ENCODE data around the gene RAB17.

Gene RAB17

DNA sequence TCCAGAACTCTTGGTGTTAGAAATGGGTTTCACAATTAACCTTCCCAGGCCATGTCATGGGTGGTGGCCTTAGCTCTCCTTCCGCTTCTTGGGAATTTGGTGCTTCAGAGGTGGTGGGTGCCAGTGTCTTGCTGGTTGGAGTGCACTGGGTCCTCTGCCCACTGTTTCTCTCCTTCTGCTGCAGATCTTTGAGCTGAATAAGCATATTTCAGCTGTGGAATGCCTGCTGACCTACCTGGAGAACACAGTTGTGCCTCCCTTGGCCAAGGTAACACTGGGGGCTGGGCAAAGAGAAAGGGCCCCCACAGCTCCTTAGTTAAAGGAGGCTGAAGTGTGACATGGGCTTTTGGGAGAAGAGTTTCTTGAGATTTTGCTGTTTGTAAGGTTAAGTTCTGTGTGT lies 56.2 kb downstream of the RAB17 start:
- Histone ChIP-seq H3K4me2 (ENCODE audit: low read depth, low read length) (no peak overlapping the region), H3K79me2 (ENCODE audit: low read length) (no peaks in the 10 kb centered on the region), H3K36me3 (replicated peaks; ENCODE audit: insufficient read depth, low read length) (no peaks in the 10 kb centered on the region), H3K9me3 (replicated peaks; ENCODE audit: insufficient read depth, low read length) (no peaks in the 10 kb centered on the region), H3K27me3 (replicated peaks; ENCODE audit: insufficient read depth, low read length) (no peaks in the 10 kb centered on the region), H4K20me1 (ENCODE audit: insufficient read depth, low read length) (no peaks in the 10 kb centered on the region), H3K4me3 (ENCODE audit: low read length) (no peak overlapping the region), H3K27ac (ENCODE audit: low read length) (no peak overlapping the region), H3K9me2 (replicated peaks; ENCODE audit: insufficient read depth, low read length) (no peaks in the 10 kb centered on the region), H2AFZ (ENCODE audit: low read length) (no peak overlapping the region), H3F3A (ENCODE audit: insufficient read depth, low read length) (peaks cover 28% of the 10 kb centered on the region), H3K4me1 (ENCODE audit: low read length) (peaks cover 27% of the 10 kb centered on the region), H3K9ac (ENCODE audit: low read length) (no peak overlapping the region)
- TF ChIP-seq EZH2phosphoT487 (IDR thresholded peaks at IDR 0.05; ENCODE audit: low read length): no peak
- TF ChIP-seq, protein P1, sequence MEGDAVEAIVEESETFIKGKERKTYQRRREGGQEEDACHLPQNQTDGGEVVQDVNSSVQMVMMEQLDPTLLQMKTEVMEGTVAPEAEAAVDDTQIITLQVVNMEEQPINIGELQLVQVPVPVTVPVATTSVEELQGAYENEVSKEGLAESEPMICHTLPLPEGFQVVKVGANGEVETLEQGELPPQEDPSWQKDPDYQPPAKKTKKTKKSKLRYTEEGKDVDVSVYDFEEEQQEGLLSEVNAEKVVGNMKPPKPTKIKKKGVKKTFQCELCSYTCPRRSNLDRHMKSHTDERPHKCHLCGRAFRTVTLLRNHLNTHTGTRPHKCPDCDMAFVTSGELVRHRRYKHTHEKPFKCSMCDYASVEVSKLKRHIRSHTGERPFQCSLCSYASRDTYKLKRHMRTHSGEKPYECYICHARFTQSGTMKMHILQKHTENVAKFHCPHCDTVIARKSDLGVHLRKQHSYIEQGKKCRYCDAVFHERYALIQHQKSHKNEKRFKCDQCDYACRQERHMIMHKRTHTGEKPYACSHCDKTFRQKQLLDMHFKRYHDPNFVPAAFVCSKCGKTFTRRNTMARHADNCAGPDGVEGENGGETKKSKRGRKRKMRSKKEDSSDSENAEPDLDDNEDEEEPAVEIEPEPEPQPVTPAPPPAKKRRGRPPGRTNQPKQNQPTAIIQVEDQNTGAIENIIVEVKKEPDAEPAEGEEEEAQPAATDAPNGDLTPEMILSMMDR (IDR thresholded peaks at IDR 0.05; ENCODE audit: low read length): no peak
- TF ChIP-seq EZH2 (optimal IDR thresholded peaks at IDR 0.05; ENCODE audit: low read depth, low read length): no peak
- DNase-seq: no peak

DNA sequence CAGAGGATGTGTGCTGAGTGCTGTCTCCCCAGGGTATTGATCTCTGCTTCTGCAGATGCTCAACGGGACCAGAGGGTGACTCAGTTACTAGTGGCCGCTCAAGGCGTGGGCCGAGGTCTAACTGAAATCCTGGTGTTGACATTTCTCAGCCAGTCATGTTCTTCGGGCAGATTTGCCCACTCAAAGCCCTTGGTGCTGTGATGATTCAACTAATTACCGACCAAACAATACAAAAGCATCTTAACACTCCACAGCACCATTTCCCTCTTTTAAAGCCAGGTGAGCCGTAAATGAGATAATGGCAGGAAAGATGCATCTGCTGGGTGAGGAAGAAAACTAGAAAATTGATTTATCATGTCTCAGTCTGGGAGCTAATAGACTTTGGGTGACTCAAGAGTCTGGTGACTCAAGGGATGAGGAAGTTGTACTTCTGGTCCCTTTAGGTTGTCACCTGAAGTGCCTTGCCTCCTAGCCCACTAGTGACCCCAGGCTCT lies 56.8 kb downstream of the RAB17 start:
- Histone ChIP-seq H4K20me1 (ENCODE audit: insufficient read depth, low read length) (no peaks in the 10 kb centered on the region), H3K9me3 (replicated peaks; ENCODE audit: insufficient read depth, low read length) (no peaks in the 10 kb centered on the region), H3K4me1 (ENCODE audit: low read length) (peaks cover 32% of the 10 kb centered on the region), H3K9me2 (replicated peaks; ENCODE audit: insufficient read depth, low read length) (no peaks in the 10 kb centered on the region), H3K27me3 (replicated peaks; ENCODE audit: insufficient read depth, low read length) (no peaks in the 10 kb centered on the region), H3K4me2 (ENCODE audit: low read depth, low read length) (no peak overlapping the region), H3K36me3 (replicated peaks; ENCODE audit: insufficient read depth, low read length) (no peaks in the 10 kb centered on the region), H2AFZ (ENCODE audit: low read length) (no peak overlapping the region), H3F3A (ENCODE audit: insufficient read depth, low read length) (peaks cover 34% of the 10 kb centered on the region), H3K9ac (ENCODE audit: low read length) (no peak overlapping the region), H3K27ac (ENCODE audit: low read length) (no peak overlapping the region), H3K4me3 (ENCODE audit: low read length) (no peak overlapping the region), H3K79me2 (ENCODE audit: low read length) (no peaks in the 10 kb centered on the region)
- TF ChIP-seq EZH2 (optimal IDR thresholded peaks at IDR 0.05; ENCODE audit: low read depth, low read length) (no peak), EZH2phosphoT487 (IDR thresholded peaks at IDR 0.05; ENCODE audit: low read length) (no peak)
- TF ChIP-seq, protein P1 (IDR thresholded peaks at IDR 0.05; ENCODE audit: low read length): no peak
- DNase-seq: no peak

DNA sequence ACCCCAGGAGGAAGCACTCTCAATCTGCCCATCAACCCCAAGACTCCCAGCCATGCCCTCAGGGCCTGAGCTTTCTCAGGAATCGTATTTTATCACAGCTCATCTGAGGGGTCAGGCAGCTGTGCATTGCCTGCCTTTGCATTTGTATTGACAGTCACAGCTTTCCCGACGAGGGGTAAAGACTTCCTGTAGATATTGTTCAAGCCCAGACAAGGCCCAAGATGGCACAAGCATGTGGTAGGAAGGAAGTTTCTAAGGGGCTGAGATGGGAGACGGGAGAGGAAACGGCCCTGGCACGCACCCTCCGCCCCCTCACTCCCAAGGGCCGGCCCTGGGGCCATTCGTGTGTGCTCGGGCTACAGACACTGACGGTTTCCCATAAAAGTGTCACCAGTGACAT lies 58.4 kb downstream of the RAB17 start:
- Histone ChIP-seq H3K4me3 (ENCODE audit: low read length) (no peak overlapping the region), H3K9ac (ENCODE audit: low read length) (no peak overlapping the region), H3K4me2 (ENCODE audit: low read depth, low read length) (no peak overlapping the region), H3F3A (ENCODE audit: insufficient read depth, low read length) (peaks cover 38% of the 10 kb centered on the region), H3K4me1 (ENCODE audit: low read length) (peaks cover 36% of the 10 kb centered on the region), H3K36me3 (replicated peaks; ENCODE audit: insufficient read depth, low read length) (no peaks in the 10 kb centered on the region), H4K20me1 (ENCODE audit: insufficient read depth, low read length) (no peaks in the 10 kb centered on the region), H2AFZ (ENCODE audit: low read length) (no peak overlapping the region), H3K79me2 (ENCODE audit: low read length) (no peaks in the 10 kb centered on the region), H3K9me2 (replicated peaks; ENCODE audit: insufficient read depth, low read length) (no peaks in the 10 kb centered on the region), H3K27ac (ENCODE audit: low read length) (no peak overlapping the region), H3K27me3 (replicated peaks; ENCODE audit: insufficient read depth, low read length) (no peaks in the 10 kb centered on the region), H3K9me3 (replicated peaks; ENCODE audit: insufficient read depth, low read length) (no peaks in the 10 kb centered on the region)
- TF ChIP-seq, protein P1 (IDR thresholded peaks at IDR 0.05; ENCODE audit: low read length): no peak
- TF ChIP-seq EZH2phosphoT487 (IDR thresholded peaks at IDR 0.05; ENCODE audit: low read length) (no peak), EZH2 (optimal IDR thresholded peaks at IDR 0.05; ENCODE audit: low read depth, low read length) (no peak)
- DNase-seq: no peak
